CD4-positive, alpha-beta T cell (primary cell): ENCODE results near the gene KCNAB1. TPM values are rescaled to one million over a fixed set of nuclear protein-coding genes. Genes with fewer than 3 reads are reported as not detected.

ENCODE experiments used
- ATAC-seq: fragments of 200-7000 bp; cut with Tn5 transposase; one replicate; pipeline ENCODE4 v1.10.0; 2022; ENCODE audit warnings: mild to moderate bottlenecking; ENCODE audit not compliant: poor library complexity
- CTCF ChIA-PET: fragments of 350-600 bp; sonication (Branson Sonifier 250); formaldehyde crosslinking; loops from one replicate; lab custom pipeline; 2021; ENCODE audit warnings: antibody characterized with exemption, inconsistent platforms; lab: Charles Lee
- POLR2A ChIA-PET: fragments of 350-600 bp; sonication (Branson Sonifier 250); formaldehyde crosslinking; loops from one replicate; lab custom pipeline; 2021; ENCODE audit warnings: antibody characterized with exemption, inconsistent platforms; lab: Charles Lee
- DNase-seq, 14 experiments: peaks; one replicate each; pipeline ENCODE4 v3.0.0-alpha.2; 2013 to 2020; ENCODE audit warnings: mixed read lengths in 2 of 14
- H3K27ac ChIP-seq, 2 donors: one replicate each; pipeline versions ENCODE4 v1.5.1 to v1.7.0; 2013; ENCODE audit warnings: low read length in 2 of 2, low read depth in 1 of 2, mild to moderate bottlenecking in 1 of 2
- H3K27me3 ChIP-seq, 2 experiments: 1 replicate in 1 of 2; 2 replicates in 1 of 2; pipeline versions ENCODE4 v1.6.1 to v1.7.0; 2013; ENCODE audit warnings: low read length in 2 of 2, control low read depth in 1 of 2, mild to moderate bottlenecking in 1 of 2, moderate library complexity in 1 of 2; ENCODE audit not compliant: insufficient read depth in 2 of 2, control insufficient read depth in 1 of 2
- H3K36me3 ChIP-seq: one replicate; pipeline ENCODE4 v1.6.1; 2013; ENCODE audit warnings: low read length, control low read depth; ENCODE audit not compliant: insufficient read depth
- H3K4me1 ChIP-seq: one replicate; pipeline ENCODE4 v1.6.1; 2013; ENCODE audit warnings: low read length, control low read depth; ENCODE audit not compliant: insufficient read depth
- H3K4me3 ChIP-seq: one replicate; pipeline ENCODE4 v1.5.1; 2013; ENCODE audit warnings: mild to moderate bottlenecking, low read length, moderate library complexity
- H3K9me3 ChIP-seq, 2 experiments: 1 replicate in 1 of 2; 2 replicates in 1 of 2; pipeline versions ENCODE4 v1.6.1 to v1.7.0; 2013; ENCODE audit warnings: low read length in 2 of 2, mild to moderate bottlenecking in 2 of 2, control low read depth in 1 of 2, moderate library complexity in 1 of 2; ENCODE audit not compliant: control insufficient read depth in 1 of 2, insufficient read depth in 1 of 2
- H3K27ac Mint-ChIP-seq: one replicate; pipeline ENCODE4 v1.8.0; 2020; ENCODE audit warnings: mixed read lengths
- H3K27me3 Mint-ChIP-seq: one replicate; pipeline ENCODE4 v1.8.0; 2021; ENCODE audit warnings: mixed read lengths
- H3K36me3 Mint-ChIP-seq: one replicate; pipeline ENCODE4 v1.8.0; 2021; ENCODE audit warnings: low read depth, mixed read lengths
- H3K4me1 Mint-ChIP-seq: one replicate; pipeline ENCODE4 v1.8.0; 2021; ENCODE audit warnings: low read depth, mixed read lengths
- H3K4me3 Mint-ChIP-seq: one replicate; pipeline ENCODE4 v1.8.0; 2020; ENCODE audit warnings: mild to moderate bottlenecking, mixed read lengths
- H3K9me3 Mint-ChIP-seq: one replicate; pipeline ENCODE4 v1.8.0; 2020; ENCODE audit warnings: mixed read lengths
- CTCF ChIP-seq: fragments of 200-600 bp; IDR thresholded peaks from one replicate; pipeline ENCODE4 v1.8.0; 2022; ENCODE audit warnings: antibody characterized with exemption, mild to moderate bottlenecking
- intact Hi-C, 2 experiments: fragments of 100-400 bp; cut with DNase I in 1 of 2; cut with micrococcal nuclease in 1 of 2; formaldehyde crosslinking; loops; one replicate each; pipeline versions ENCODE4 v1.15.1 to v1.9.0; 2023 to 2025; cut with DNase I, micrococcal nuclease
- total RNA-seq, 174 experiments: library from RNA in 2 of 174; stranded (reverse) in 2 of 174; gene quantifications; one replicate each; pipeline ENCODE4 v1.2.3 and lab custom pipeline; 2021 to 2026

KCNAB1 gene
- total RNA-seq, 2 experiments from 2014 or later = 0.14 TPM; not detected in 1

GRCh38 chr3:156171281-156172267 is 51.2 kb downstream of the KCNAB1 start:
- ChIA-PET POLR2A (no interaction called here), CTCF (interaction anchor here (0.7 kb wide), 1 partner anchor 825 kb away, joined by 3 read pairs; no protein-coding TSS in a partner anchor)
- ATAC-seq (no peak), DNase-seq (no peak)
- no peaks in the 10 kb centered on the region for H3K9me3 ChIP-seq
- no peaks in the 10 kb centered on the region for H3K9me3 Mint-ChIP-seq
- H3K27ac Mint-ChIP-seq = no peak overlapping the region
- H3K36me3 Mint-ChIP-seq = no peaks in the 10 kb centered on the region
- H3K27ac ChIP-seq = no peak overlapping the region
- no peaks in the 10 kb centered on the region for H3K36me3 ChIP-seq
- no peak overlapping the region for H3K4me3 Mint-ChIP-seq
- H3K4me1 ChIP-seq = no peaks in the 10 kb centered on the region
- peaks cover 3 to 4% of the 10 kb centered on the region in 2 experiments for H3K27me3 ChIP-seq
- H3K4me3 ChIP-seq = no peak overlapping the region
- intact Hi-C loops = no loop called here
- peaks cover 37% of the 10 kb centered on the region for H3K27me3 Mint-ChIP-seq
- H3K4me1 Mint-ChIP-seq = no peaks in the 10 kb centered on the region
- TF ChIP-seq CTCF = no peak

- H3K27ac ChIP-seq = no peak overlapping the region
- no peaks in the 10 kb centered on the region for H3K9me3 ChIP-seq
- ChIA-PET CTCF (interaction anchor here (0.7 kb wide), 1 partner anchor 826 kb away, joined by 3 read pairs; no protein-coding TSS in a partner anchor), POLR2A (no interaction called here)
- DNase-seq (no peak), ATAC-seq (no peak)
- H3K4me1 Mint-ChIP-seq = no peaks in the 10 kb centered on the region
- no peak overlapping the region for H3K4me3 Mint-ChIP-seq
- no peaks in the 10 kb centered on the region for H3K9me3 Mint-ChIP-seq
- TF ChIP-seq CTCF = no peak
- peaks cover 29% of the 10 kb centered on the region for H3K27me3 Mint-ChIP-seq
- H3K27me3 ChIP-seq = peaks cover 3 to 4% of the 10 kb centered on the region in 2 experiments
- intact Hi-C loops = no loop called here
- H3K36me3 Mint-ChIP-seq = no peaks in the 10 kb centered on the region
- H3K4me1 ChIP-seq = no peaks in the 10 kb centered on the region
- no peaks in the 10 kb centered on the region for H3K36me3 ChIP-seq
- H3K27ac Mint-ChIP-seq = no peak overlapping the region
- H3K4me3 ChIP-seq = no peak overlapping the region
Measured at GRCh38 chr3:156172536-156172935, 52.2 kb downstream of the KCNAB1 start.

- POLR2A ChIA-PET = no interaction called here
- intact Hi-C loops = no loop called here
Measured at GRCh38 chr3:156174229-156174847, 54.0 kb downstream of the KCNAB1 start.

More at GRCh38 chr3:156174229-156174847, 54.0 kb downstream of the KCNAB1 start:
- H3K36me3 Mint-ChIP-seq = no peaks in the 10 kb centered on the region
- H3K36me3 ChIP-seq = no peaks in the 10 kb centered on the region
- H3K27ac Mint-ChIP-seq = no peak overlapping the region
- DNase-seq (no peak), ATAC-seq (no peak)
- H3K9me3 ChIP-seq = no peaks in the 10 kb centered on the region
- TF ChIP-seq CTCF = no peak
- CTCF ChIA-PET = no interaction called here
- H3K27me3 Mint-ChIP-seq = peaks cover 21% of the 10 kb centered on the region
- no peaks in the 10 kb centered on the region for H3K4me1 Mint-ChIP-seq
- no peak overlapping the region for H3K4me3 Mint-ChIP-seq
- H3K27ac ChIP-seq = no peak overlapping the region
- no peak overlapping the region for H3K4me3 ChIP-seq
- no peaks in the 10 kb centered on the region for H3K4me1 ChIP-seq
- H3K9me3 Mint-ChIP-seq = no peaks in the 10 kb centered on the region
- H3K27me3 ChIP-seq = peaks cover 3 to 4% of the 10 kb centered on the region in 2 experiments
